NOMO-1 (cell line): ENCODE results near the gene FGGY.
"Not testable (repeated sequence)": the region's sequence is repeated elsewhere in the genome, so short reads cannot be mapped to it uniquely, and the experiment has no call there.

ENCODE experiments used
- DNase-seq, 2 experiments: peaks; one replicate each; lab custom pipeline; 2025; ENCODE audit not compliant: unreplicated experiment in 2 of 2; lab: John Stamatoyannopoulos, UW

Gene FGGY

GRCh38 chr1:59285691-59286090, 11.2 kb upstream of the FGGY start:
- DNase-seq: no peak

DNA sequence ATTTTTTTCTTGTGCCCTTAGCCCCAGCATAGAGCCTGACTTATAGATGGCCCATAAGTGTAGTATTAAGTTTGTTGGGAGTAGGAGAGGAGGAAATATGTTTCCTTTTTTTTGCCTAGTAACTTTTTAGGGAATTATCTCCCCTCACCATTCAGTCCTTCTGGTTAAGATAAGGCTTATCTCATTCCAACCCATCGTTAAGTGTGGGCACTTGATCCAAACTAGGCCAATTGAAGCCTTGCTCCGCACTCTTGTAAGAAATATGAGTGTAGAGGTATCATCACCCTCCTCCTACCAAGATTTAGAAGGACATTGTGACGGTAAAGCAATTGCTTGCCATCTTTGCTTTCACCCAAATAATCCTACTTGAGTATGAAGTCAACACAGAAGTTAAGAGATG, 8.8 kb upstream of the FGGY start:
- DNase-seq: no peak

- DNase-seq: no peak
Observed at GRCh38 chr1:59289570-59289969, 7.3 kb upstream of the FGGY start.

DNA sequence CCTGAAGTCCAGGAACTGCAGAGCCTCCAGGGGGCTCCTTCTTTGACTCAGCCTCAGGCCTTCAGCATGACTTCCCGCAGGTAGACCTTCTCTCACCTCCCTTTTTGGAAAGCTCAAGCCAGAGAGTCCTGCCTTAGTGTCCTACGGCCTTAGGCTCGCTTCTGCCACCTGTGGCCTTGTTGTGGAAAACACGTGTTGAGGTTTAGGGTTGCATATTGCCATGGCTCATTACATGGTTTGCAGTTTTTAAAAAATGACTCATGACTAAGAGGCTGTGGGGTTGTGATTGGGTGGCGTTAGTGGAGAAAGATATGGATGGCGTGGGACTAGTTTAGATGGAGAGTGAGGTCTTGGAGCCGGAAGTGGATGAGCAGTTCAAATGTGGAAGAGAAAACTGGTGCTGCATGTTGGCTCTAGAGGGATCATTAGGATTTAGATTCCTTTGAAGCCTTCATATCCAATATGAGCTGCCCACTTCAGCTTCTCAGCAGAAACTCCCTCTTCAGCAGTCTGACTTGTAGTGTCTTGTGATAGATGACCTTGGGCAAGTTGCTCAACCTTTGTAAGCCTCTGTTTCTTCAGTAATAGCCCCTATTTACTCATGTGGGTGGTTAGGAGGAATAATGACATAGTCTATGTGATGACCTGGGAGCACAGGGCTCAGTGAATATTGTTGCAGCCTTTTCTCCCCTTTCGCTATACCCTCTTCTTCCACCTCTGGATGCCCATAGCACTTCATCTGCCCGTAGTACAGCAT, 6.5 kb upstream of the FGGY start:
- peak; percentile 60 to 69 for DNase-seq

GRCh38 chr1:59291561-59291960, 5.3 kb upstream of the FGGY start:
- DNase-seq: no peak

GRCh38 chr1:59292562-59292961, 4.3 kb upstream of the FGGY start:
- DNase-seq: peak; percentile 59 to 98

DNA sequence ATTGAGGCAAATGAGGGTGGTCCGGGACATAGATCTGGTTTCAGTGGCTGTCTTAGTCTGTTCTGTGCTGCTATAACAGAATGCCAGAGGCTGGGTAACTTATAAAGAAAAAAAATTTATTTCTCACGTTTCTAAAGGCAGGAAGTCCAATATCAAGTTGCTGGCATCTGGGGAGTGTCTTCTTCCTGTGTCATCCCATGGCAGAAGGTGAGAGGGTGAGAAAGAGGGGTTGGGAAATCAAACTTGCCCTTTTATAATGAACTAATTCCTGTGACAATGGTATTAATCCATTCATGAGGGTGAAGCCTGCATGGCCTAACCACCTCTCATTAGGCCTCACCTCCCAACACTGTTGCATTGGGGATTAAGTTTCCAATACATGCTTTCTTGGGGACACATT, 3.7 kb upstream of the FGGY start:
- no peak for DNase-seq

GRCh38 chr1:59293849-59294248, 3.0 kb upstream of the FGGY start:
- DNase-seq: no peak

GRCh38 chr1:59294423-59294822, 2.5 kb upstream of the FGGY start:
- no peak for DNase-seq

- no peak for DNase-seq
Observed at GRCh38 chr1:59295618-59296017, 1.3 kb upstream of the FGGY start.

GRCh38 chr1:59298026-59298583, 1.2 kb downstream of the FGGY start:
- no peak for DNase-seq

- DNase-seq: no peak
Observed at GRCh38 chr1:59298710-59299346, 1.9 kb downstream of the FGGY start.

DNA sequence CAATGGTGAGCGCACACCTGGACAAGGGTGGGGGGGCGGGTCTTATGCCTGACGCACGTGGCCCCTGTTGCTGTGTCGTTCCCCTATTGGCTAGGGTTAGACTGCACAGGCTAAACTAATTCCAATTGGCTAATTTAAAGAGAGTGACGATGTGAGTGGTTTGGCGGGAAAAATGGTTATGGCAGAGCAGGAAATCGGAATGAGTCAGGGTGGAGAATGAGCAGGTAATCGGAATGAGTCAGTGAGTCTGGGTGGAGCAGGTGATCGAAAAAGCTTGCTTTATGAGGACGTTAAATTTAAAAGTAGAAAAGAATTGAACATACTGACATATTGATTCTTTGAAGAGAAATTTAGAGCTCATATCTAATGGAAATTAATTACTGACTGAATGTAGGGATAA, 2.8 kb downstream of the FGGY start:
- DNase-seq: not testable (repeated sequence)

DNA sequence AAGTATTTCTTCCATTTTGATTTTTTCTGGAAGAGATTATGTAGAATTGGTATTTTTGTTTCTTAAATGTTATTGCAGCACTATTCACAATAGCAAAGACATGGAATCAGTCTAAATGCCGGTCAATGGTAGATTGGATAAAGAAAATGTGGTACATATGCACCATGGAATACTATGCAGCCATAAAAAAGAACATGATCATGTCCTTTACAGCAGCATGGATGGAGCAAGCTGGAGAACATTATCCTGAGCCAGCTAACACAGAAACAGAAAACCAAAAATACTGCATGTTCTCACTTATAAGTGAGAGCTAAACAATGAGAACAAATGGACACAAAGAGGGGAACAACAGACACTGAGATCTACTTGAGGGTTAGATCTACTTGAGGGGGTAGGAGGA, 5.4 kb downstream of the FGGY start:
- DNase-seq: no peak

DNA sequence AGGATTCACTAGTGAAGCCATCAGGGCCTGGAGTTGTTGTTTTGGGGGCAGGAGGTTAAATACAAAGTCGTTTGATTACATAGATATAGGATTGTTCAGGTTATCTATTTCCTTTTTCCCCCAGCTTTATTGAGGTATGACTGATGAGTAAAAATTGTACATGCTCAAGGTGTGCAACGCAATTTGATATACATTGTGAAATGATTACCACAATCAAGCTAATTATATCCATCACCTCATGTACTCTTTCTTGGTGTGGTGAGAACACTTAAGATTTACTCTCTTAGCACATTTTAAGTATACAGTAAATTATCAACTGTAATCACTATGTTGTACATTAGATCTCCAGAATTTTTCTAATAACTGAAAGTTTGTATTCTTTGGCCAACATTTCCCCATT, 6.0 kb downstream of the FGGY start:
- DNase-seq: no peak

- no peak for DNase-seq
Observed at GRCh38 chr1:59305188-59305587, 8.3 kb downstream of the FGGY start.

- DNase-seq: no peak
Observed at GRCh38 chr1:59307591-59307990, 10.7 kb downstream of the FGGY start.

GRCh38 chr1:59308839-59309238, 11.9 kb downstream of the FGGY start:
- no peak for DNase-seq

GRCh38 chr1:59309392-59309791, 12.5 kb downstream of the FGGY start:
- no peak for DNase-seq

GRCh38 chr1:59309795-59310548, 13.1 kb downstream of the FGGY start:
- DNase-seq: no peak

- no peak for DNase-seq
Observed at GRCh38 chr1:59310549-59311250, 13.8 kb downstream of the FGGY start.
